HG02943 (cell line): ENCODE measurements around the gene TESK2.

Experiments used
- ATAC-seq: cut with Tn5 transposase; IDR thresholded peaks from one replicate; pipeline ENCODE4 v1.9.1; 2021; ENCODE audit warnings: mild to moderate bottlenecking, low read depth, moderate library complexity; ENCODE audit not compliant: unreplicated experiment

TESK2 gene

DNA sequence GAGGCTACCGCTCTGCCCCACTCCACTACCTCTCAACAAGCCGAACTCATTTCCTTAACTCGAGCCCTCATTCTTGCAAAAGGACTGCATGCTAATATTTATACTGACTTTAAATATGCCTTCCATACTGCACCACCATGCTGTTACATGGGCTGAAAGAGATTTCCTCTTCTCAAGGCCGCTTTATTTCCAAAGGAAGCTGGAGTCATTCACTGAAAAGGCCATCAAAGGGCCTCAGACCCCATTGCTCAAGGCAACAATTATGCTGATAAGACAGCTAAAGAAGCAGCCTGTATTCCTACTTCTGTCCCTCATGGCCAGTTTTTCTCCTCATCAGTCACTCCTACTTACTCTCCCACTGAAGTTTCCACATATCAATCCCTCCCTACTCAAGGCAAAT, 171.2 kb downstream of the TESK2 start:
- ATAC-seq = no peak

DNA sequence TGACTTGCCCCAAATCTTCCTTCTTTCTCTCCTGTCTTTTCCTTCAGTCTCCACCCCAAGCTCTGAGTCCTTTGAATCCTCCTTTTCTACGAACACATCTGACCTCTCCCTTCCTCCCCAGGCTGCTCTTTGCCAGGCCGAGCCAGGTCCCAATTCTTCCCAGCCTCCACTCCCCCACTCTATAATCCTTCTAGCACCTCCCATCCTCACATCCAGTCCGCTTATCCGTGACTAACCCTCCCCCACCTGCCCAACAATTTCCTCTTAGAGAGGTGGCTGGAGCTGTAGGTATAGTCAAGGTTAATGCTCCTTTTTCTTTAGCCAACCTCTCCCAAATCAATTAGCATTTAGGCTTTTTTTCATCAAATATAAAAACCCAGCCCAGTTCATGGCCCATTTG, 173.8 kb downstream of the TESK2 start:
- no peak for ATAC-seq

DNA sequence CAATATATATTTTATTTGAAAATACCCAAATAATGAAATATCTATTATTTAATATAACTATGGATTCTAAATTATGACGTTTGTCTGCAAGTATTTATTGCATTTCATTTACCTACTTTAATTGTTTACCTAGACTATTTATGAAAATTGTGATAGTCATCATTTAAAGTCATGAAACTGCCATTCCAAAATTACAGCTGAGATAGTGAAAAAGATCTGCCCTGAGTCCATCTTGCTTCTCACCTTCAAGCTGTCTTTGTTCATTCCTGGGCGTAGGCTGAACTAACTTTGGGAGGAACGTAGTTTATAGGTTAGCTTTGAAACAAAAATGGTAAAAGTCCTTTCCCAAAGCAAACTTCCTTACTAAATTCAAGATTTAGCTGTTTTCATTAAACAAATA, 176.7 kb downstream of the TESK2 start:
- no peak for ATAC-seq

DNA sequence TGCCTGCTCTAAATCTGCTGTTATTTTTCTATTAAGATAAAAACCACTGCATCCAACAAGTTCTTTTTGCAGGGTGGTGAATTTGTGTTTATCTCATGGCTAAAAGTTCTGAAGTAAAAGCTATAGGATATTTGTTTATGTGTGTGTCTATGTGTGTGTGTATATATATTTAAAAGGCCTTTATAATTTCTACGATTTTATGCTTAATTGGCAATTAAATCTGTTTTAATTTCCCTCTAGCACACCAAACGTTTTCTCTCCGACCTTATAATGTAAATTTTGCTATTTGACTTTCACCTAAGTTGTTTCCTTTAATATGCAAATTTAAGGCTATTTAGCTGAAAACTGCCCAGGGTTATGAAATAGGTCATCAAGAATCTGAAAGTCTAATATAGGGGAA, 184.1 kb downstream of the TESK2 start:
- ATAC-seq = no peak

DNA sequence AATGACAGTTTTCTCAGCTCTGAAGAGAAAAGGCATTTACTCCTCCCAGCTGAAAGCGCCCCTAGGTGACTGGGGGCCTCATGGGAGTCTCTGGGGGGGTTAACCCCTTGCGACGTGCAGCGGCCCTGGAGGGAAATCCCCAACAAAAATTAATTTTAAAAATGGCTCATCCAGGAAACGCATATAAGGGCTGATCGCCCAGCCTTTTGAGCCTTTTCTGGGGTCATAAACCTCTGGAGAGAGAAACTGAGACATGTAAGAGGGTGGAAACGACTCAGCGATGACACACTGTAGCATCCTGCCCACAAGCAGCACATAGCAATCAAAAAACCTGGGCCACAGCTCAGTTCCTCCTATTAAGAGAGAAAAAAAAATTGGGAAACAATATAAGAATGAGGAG, 184.6 kb downstream of the TESK2 start:
- no peak for ATAC-seq

DNA sequence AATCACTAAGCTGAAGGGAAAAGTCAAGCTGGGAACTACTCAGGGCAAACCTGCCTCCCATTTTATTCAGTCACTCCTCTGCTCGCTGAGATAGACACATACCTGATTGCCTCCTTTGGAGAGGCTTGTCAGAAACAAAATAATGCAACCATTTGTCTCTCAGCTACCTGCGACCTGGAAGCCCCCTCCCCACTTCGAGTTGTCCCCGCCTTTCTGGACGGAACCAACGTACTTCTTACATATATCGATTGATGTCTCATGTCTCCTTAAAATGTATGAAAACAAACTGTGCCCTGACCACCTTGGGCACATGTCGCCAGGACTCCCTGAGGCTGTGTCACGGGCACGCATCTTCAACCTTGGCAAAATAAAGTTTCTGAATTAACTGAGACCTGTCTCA, 185.7 kb downstream of the TESK2 start:
- ATAC-seq = no peak

DNA sequence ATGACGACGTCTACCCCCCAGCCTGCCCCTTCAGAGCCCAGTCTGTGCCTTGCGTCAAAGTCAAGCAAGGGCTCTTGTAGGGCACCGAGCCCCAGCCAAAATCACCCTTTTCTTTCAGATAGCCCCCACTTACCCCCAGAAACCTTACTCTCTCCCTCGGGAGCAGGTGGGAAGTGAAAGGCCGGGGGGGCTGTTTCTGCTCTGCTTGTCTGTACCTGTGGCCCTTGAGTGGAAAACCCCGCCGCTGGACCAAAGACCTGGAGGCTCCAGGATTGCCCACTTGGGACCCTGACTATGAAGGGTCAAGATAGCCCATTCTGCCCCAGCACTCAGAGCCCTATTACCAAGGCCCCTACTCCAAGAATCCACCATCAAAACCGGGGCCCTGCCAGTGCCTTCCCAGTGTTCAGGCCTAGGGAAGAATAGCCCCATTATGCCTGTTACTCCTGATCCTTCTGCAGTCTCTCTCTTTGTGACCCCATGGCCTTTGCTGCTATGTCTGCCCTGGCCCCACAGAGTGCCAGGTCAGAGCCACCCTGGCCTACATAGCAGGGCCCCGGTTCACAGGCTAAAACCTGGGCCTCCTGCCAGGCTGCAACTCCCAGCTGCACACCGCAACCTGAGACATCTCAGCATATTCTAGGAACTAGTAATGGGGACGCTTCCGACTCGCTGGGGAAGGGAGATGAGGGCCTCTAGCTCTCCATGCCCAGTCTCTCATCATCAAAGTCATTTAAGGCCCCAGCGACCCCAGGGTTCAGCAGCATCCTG, 186.5 kb downstream of the TESK2 start:
- ATAC-seq = no peak

DNA sequence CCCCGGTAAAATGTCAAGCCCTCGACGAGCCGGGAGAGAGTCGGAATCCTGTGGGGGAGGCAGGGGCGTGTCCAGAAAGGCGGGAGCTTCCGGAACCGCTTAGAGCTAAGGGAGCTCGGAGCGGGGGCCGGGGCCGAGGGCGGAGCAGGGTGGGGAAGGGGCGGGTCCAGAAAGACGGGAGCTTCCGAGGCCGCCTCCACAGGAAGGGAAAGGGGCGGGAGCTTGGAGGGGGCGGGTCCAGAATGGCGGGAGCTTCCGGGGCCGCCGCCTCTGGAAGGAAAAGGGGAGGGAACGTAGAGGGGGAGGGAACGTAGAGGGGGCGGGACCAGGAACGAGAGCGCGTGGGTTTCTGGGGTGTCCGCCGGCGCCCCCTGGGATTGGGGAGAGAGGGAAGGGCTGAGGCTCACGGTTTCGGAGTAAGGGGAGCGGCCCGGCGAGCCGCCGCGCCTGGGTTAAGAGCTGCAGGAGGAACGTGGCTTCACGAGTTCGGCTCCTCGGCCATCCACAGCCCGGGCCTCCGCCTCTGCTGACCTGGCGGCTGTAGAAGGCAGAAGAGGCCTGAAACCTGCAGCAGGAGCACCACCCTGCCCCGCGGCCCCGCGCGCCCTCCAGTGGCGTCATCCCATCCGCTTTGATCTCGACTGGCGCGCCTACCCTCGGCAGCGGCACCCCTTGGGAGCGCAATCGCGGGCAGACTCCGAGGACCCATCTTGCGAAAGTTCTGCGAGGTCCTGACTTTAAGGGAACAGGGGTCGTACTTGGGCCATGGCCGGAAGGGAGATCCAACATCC, 187.2 kb downstream of the TESK2 start:
- peak; percentile 66 for ATAC-seq

DNA sequence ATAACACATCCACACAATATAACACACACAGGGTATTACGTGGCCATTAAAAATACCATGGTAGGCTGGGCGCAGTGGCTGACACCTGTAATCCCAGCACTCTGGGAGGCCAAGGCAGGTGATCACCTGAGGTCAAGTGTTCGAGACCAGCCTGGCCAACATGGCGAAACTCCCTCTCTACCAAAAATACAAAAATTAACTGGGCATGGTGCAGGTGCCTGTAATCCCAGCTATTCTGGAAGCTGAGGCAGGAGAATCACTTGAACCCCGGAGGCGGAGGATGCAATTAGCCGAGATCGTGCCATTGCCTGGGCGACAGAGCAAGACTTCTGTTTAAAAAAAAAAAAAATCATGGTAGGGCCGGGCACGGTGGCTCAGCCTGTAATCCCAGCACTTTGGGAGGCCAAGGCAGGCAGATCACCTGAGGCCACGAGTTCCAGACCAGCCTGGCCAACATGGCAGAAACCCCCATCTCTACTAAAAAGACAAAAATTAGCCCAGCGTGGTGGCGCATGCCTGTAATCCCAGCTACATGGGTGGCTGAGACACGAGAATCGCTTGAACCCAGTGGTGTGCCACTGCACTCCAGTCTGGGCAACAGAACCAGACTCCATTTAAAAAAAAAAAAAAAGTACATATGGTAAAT, 188.3 kb downstream of the TESK2 start:
- ATAC-seq = no peak

DNA sequence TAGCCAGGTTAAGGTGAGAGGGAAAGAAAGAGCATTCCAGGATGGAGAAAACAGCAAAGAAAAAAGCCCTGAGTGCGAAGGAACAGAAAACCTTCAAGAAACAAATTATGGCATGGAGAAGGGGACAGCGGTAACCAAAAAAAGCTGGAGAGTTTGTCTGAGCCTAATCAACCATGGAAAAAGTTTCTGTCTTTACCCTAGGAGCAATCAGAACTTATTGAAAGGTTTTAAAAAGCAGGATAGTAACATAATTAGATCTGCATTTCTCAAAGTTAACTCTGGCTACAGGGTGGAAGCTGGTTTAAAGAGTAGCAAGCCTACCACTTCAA, 190.3 kb downstream of the TESK2 start:
- no peak for ATAC-seq

DNA sequence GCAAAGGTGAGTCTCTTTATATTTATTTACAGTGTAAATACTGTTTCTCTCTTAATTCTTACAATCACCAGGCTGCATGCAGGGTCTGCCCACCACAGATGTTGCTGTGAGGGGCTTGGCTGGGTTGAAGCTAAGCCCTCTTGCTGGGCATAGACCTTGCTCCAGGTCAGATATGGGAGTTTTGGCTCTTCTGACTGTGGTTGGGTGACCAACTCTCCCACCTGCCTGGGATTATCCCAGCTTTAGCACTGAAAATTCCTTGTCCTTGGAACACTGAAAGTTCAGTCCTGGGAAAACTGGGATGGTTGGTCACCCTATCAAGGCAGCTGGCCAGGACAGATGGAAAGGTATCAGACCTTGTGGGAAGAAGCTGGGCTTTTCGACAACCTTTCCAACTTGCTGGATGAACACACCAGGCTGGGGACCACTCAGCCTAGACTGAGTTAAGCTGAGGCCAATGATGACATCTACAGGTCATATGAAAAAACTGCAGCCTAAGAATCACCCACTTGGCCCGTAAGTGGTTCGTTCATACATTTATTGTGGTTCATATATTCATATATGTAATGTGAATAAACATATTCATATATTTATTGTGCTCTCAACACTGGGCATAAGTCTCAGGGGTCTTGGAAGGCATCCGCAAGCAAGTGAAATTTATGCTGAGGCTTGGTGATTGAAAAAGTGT, 190.8 kb downstream of the TESK2 start:
- ATAC-seq = no peak

DNA sequence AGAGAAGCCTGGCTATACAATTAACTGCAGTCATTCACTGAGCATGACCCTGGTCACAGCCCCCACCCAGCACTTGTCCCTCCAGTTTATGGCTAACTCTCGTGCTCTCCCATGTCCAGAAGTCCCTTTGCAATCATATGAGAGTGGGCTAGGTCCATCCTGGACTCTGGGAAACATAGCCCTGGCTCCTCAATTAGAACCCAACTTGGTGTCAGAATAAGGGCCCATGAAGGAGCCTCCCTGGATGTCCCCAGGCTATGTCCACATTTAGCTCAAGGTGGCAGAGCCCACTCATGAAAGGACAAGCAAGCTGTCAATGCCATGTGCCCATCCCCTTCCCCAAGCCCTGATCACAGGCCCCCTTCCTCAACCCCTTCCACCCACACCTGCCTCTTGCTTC, 191.7 kb downstream of the TESK2 start:
- ATAC-seq = no peak

DNA sequence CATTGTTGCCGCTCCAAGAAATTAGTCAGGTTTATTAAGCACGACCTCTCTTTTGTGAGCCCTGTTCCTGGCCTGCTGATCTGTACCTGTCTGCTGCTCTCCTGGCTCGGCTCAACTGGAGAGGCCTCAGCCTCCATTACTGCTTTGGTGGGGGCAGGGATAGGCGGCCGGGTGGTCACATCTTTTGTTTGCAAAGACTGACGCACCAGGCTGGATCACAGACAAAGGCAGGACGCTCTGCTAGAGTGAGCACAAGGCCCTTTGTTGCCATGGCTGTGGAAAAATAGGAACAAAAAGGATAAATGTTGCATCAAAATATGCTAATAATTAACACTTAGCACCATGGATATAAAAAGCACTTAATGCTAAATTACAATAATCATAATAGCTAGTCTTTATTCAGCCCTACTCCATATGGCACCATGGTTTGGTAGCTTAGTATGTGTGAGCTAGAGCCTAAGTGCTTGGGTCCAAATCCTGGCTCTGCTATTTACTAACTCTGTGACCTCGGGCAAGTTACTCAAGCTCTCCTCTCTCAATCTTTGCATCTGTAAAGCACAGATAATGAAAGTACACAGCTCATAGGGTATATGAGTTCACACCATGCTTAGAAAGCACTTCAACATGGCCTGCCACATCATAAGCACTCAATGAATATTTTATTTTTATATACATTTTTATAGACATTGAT, 193.2 kb downstream of the TESK2 start:
- ATAC-seq = no peak
